HG02678 (cell line): ENCODE data around the gene C6orf136.

Source experiments
- ATAC-seq: cut with Tn5 transposase; IDR thresholded peaks from one replicate; pipeline ENCODE4 v1.9.1; 2021; ENCODE audit warnings: mild to moderate bottlenecking, moderate library complexity; ENCODE audit not compliant: unreplicated experiment

C6orf136 gene

GRCh38 chr6:30686009-30686907 is 39.3 kb downstream of the C6orf136 start, which contains the start of gene PPP1R18:
Gene PPP1R18 (minus strand): TSS chr6:30686645. CDS start chr6:30686018, 627 bp downstream.
- ATAC-seq = peak; percentile 19

DNA sequence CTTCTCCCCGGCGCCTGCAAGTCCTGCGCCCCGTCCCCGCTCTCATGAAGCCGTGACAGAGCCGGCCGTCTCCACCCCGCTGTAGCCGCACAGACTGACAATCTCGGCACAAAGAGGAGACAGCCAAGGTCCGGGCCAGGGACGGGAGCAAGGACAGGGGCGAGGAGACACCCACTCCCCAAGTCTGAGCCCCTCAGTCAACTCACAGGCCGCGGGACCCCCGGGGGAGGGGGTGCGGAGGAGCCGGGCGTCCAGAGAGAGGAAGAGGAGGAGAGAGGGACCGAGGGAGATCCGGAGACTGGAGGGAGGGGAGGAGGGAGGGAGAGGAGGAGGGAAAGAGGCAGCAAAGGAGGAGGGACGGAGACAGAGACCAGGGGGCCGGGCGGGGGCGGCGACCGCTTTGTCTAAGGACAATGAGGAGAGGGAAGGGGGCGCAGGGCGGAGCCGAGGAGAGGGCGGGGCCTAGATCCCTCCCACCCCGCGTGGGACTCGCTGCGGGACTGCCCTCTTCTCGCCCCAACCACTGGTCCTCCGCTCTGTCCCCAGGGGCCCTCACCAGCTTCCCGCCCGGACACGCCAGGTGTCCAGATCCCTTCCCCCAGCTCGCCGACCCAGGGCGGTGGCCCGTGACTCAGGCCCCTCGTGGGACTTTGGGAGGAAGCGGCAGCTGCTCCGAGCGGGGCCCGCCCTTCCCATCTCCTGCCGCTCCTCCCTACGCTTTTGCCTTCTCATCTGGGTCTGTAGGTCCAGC is 40.1 kb downstream of the C6orf136 start:
- ATAC-seq = peak; percentile 54

DNA sequence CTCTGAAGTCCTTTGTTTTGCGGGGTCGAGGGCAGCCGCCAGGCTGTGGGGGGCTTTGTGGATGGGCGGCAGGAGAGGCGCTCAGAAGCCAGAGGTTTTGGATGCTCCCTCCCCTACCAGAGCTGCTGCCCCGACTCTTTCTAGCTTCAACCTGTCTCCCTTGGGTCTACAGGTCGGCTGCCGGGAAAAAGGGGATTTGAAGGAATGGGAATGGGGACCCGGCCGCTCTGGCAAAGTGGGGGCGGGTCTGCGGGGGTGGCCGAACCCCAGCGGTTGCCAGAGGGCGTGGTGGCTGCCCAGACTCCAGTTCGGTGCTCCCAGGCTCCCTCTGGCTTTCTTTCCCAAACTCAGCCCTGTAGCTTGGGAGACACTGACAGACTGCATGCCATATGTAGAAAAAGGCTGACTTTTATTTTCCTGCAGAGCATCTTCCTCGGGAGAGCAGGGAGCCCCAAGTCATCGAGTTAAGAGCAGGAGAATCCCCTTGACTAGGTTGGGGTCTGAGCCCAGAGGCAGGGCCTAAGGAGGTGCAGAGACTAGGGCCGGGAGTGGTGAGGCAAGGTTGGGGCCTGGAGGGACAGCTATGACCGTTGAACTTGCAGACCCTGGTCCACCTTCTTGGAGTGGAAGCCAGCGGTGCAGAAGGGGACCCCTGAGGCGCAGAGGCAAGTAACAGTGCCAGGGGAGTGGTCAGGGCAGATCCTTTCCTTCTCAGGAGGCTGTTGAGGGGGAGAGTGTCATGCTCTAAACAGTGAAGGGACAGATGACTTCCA is 40.9 kb downstream of the C6orf136 start:
- no peak for ATAC-seq

DNA sequence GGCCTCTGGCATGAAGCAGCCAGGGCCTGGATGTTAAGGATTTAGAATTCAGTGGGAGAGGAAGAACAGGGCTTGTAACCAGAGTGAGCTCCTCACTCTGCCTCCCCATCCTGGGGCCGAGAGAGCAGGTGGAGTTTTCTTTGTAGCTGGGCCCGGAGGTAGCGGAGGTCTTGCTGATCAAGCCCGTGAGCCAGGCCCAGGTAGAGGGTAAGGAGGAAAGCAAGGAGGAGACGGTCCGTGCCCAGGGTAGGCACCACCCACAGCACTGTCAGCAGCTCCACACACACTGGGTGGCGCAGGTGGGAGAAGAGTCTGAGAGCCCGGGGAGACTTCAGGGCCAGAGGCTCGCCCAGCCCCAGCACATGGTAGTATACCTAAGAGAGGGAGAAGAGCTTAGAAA is 41.6 kb downstream of the C6orf136 start:
- ATAC-seq = no peak

DNA sequence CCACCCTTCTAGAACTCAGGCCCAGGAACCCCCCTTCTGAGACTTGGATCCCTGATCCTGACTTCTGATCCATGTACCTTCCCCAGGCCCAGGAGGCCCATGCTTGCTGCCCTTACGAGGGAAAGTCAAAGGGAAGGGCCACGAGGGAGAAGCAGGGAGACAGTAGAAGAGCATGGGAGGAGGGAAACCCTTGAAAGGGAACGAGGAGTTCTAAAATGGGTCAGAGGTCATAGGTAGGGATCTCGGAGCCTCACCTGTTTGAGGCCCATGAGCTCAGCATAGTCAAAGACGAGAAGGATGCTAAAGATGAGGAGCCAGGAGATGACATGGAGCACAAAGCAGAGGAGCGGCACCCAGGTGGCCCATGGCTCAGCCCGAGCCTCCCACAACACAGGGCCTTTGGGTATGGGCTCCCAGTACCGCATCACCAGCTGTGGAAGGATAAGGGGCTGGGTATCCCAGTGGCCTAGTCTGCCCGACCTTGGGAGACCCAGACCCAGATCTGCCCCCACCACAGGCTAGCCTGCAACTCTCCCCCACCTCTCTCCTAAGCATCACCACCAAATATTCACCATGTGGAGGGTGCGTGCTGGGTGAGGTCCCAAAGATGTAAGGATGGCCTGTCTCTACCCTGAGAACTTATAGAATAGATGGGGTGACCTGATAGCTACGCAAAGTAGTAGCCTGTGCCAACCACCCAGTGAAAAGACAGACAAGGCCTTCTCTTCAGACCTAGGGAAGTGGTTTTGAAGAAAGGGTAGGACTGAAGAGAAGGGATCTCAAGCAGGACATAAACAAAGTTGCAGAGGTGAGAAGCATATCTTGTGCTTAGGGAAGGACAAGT is 42.3 kb downstream of the C6orf136 start:
- no peak for ATAC-seq

GRCh38 chr6:30689985-30690384 is 43.1 kb downstream of the C6orf136 start:
- ATAC-seq = no peak

GRCh38 chr6:30690403-30691207 is 43.7 kb downstream of the C6orf136 start, which contains the start of gene NRM:
Gene NRM (minus strand): TSS chr6:30690984. CDS start chr6:30690974, 10 bp downstream.
- peak; percentile 30 for ATAC-seq

- no peak for ATAC-seq
Measured at GRCh38 chr6:30691208-30691847, 44.4 kb downstream of the C6orf136 start.

DNA sequence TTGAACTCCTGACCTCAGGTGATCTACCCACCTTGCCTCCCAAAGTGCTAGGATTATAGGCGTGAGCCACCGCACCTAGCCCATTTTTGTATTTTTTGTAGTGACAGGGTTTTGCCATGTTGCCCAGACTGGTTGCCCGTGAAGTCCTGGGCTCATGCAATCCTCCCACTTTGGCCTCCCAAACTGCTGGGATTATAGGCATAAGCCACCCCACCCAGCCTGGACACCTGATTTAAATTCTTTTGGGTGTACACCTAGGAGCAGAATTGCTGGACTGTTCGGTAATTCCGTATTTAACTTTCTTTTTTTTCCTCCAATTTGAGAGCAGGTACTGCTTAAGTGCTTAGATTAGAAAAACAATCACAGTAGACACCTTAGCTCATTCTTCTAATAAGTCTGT is 49.5 kb downstream of the C6orf136 start:
- ATAC-seq = no peak

- no peak for ATAC-seq
Measured at GRCh38 chr6:30700340-30700739, 53.4 kb downstream of the C6orf136 start.
